Activated effector memory CD4-positive, alpha-beta T cell treated with Interleukin-2 at 50 U/mL for 16 hours (primary cell): ENCODE data around the gene ZNF160.
"Not testable (repeated sequence)": the region's sequence is repeated elsewhere in the genome, so short reads cannot be mapped to it uniquely, and the experiment has no call there.

Source experiments
- DNase-seq: peaks from one replicate; pipeline ENCODE4 v3.0.0-alpha.2; 2020

The ZNF160 gene

DNA sequence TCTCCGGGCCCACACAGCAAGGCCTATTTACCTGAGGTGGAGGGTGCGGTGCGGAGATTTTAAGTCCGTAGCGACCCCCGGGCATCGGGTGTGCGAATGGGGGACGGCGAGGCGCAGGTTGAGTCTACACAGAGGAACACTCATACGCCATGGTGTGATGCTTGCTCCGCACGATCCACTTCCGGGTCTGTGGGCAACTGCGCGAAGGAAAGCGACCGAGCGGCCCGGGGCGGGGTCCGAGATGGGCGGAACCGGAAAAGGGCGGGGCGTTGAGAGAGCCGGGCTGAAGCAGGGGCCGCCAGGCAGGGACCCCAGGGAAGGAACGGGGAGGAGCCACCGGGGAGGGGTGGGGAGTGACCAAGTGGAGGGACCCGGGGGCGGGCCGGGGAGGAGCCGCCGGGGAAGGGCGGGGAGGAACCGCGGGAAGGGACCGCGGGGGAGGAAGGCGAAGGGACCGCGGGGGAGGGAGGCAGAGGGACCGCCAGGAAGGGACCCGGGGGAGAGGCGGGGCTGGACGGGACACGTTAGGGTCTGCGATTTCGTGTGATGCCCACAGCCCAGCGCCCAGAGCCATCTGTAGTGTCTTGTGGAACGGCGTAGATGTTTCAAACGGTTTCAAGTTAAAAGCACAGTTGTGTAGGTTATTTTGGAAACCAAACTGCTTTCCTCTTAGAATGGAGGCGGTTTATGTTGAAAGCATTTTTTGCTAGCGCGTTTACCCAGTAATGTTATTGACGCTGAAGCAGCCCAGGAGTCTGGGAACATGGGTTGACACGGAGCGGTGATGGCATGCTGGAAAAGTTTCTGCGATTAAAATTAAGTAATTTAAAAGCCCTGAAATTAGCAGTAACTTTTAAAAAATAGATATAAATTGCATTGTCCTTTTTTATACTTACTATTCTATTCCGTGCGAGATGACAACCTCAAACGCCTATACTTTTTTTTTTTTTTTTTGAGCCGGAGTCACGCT is at the start of gene ZNF160:
TSS of gene ZNF160 (minus strand) at position 189 of the 970 bp plus-strand sequence. CDS start 17,146 bp downstream, outside the sequence.
- peak; percentile 99 for DNase-seq

DNA sequence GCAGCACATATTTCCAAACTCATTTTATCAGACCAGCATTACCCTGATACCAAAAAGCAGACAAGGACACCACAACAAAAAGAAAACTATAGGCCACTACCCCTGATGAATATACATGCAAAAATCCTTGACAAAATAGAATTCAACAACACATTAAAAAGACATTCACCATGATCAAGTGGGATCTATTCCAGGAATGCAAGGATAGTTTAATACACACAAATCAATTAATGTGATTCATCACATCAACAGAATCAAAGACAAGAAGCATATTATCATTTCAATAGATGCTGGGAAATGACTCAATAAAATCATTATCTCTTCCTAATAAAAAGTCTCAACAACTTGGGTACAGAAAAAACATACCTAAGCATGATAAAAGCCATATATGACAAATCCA is 44.4 kb upstream of the ZNF160 start:
- DNase-seq = no peak

DNA sequence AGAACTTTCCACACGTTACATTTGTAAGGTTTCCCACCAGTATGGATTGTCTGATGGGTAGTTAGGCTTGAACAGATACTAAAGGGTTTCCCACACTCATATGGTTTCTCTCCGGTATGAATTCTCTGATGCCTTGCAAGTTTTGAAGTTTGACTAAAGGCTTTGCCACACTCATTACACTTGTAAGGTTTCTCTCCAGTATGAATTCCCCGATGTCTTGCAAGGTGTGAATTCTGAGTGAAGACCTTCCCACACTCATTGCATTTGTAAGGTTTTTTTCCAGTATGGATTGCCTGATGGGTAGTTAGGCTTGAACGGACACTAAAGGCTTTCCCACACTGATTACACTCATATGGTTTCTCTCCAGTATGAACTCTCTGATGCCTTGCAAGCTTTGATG is 37.1 kb upstream of the ZNF160 start:
- no peak for DNase-seq

DNA sequence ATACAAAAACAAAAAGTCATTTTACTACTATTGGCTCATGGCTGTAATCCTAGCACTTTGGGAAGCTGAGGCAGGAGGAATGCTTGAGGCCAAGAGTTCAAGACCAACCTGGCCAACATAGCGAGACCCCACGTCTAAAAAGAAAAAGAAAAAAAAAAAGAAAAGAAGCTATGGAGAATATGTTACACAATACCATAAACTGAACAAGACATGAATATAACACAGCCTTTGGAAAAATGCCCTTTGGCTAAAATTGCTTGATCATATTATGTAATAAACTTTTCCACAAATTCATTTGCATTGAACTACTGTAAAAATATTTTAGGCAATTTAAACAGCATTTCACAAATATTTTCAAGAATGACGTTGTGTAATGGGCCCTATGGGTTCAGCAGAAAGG is 33.2 kb upstream of the ZNF160 start:
- no peak for DNase-seq

DNA sequence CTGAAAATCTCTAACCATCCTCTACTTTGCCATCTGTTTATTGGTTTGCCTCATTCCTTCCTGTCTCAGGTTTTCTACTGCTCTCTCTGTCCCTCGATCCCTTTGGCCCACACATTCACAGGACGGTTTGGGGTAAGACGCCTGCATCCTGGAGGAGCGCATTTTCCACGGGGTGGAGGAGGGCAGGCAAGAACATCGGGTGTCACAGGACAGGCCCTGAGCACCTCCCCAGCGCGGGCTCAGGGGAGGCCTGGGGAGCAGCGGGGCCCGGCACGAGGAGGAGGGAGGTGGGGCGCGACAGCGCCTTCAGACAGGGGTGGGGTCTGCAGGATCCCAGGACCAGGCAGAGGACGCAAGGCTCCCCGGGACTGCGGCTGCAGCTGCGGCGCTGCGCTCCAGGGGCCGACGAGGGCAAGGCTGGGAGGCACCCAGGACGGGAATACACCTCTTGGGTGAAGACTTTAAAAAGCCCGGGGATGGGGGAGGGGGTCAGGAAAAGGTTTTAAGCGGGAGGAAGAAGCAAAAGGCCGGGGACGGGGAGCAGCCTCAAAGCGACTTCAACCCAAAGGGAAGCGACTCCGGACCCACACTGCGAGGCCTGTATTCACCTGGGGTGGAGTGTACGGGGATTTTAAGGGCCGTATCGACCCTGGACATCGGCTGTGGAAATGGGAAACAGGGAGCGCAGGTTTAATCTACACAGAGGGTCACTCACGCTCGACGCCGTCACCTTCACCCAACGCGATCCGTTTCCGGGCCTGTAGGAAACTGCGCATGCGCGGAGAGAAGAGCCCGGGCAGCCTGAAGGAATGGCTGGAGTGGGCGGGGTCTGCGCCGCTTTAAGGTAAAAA is 29.1 kb upstream of the ZNF160 start, which contains the start of gene ZNF415:
TSS of gene ZNF415 (minus strand) at position 770 of the 851 bp plus-strand sequence. CDS start 10,234 bp downstream, outside the sequence.
- DNase-seq = no peak

DNA sequence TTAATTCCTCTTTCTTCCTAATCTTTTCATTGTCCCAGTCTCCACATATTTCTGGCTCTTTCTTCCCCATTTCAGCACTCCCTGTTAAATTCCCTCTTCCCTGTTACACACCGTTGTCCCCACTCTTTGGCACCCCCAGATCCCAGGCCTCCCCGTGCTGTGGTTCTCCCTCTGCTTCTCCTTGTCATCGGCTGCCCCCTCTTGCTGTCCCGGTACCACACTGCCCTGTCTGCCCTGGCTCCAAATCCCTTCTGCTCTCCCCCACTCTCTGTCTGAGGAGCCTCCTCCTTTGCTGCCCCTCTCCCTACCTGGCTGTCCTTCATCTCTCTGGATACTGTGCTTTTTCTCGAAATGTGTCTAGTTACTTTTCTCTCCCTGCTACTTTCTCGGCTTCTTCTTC is 28.5 kb upstream of the ZNF160 start:
- no peak for DNase-seq

DNA sequence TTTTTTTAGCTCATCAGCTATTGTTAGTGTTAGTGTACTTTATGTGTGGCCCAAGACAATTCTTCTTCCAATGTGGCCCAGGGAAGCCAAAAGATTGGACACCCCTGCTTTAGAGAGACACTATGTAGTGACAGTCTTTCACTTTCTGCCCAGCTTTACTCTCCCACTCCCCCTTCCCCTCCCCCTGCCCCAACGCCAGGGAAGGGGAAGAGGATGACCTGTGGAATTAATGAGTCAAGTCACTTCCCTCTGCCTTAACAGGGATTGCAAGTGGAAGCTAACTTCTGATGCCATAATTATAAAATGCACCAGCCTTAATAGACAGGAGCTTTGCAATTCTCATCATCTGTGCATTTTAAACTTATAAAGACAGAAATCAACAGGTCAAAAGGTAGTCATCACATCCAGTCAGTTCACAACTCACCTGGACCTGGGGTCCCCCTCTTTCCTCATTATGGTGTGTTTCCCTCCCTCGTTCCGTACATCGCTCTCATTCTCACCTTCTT is 27.9 kb upstream of the ZNF160 start:
- DNase-seq = no peak

DNA sequence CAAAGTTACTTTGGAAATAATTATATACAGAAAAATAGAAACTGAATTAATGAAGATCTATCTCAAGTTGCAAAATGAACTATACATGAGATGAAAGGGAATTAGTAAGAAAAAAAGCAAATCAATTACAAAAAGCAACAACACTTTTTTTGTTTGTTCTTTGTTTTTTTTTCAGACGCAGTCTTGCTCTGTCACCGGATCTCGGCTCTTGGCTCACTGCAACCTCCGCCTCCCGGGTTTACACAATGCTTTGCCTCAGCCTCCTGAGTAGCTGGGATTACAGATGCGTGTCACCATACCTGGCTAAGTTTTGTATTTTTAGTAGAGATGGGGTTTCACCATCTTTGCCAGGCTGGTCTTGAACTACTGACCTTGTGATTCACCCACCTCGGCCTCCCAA is 27.3 kb upstream of the ZNF160 start:
- DNase-seq = no peak

DNA sequence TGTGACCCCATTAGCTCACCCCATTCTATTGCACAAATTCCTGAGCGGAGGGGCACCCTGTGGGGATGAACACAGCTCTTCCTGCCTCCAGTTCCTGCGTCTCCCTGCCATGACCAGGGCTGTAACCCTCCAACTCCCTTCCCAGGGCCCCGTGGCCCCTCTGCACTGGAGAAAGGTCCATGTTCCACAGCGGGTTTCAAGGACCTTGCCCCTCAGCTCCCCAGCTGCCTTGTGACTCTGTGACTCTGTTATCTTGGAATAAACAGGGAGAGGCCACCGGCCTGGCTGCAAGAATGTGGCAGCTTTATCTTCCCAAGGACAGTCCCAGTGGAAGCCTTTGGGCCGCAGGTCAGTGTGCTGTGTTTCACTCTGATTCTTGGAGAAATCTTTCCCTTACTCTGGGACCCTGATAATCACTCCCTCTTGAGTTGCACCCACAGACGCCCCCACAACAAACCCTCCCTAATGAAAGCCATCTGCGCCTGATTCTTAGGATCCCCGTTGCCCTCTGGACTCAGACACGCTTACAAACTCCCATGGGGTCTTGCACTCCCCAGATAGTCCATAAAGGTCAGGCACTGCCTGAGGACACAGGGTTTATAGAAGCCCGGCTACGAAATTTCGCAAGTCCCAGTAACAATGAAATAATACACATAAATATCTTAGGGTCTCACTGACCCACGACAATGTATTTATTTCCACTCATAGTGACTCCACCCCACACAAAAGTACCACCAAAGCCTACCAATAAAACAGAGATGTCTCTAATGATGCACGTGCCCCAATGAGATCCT is 23.7 kb upstream of the ZNF160 start:
- DNase-seq = not testable (repeated sequence)

DNA sequence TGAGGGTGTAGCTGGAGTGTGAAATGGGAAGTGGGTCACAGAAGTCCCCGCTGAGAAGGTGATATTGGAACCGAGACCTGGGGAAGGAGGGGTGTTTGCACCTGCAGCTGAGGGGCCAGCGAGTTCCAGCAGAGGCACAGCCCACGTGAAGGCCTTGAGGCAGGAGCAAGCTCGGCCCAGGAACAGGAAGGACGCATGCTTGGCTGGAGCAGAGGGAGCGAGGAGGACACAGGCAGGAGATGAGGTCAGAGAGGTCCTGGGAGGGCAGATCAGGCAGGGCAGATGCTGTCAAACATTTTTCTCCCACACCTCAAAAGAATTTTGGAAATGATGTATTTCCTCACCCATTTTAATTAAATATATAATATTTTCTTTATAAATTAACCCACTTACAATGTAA is 20.2 kb upstream of the ZNF160 start:
- DNase-seq = no peak

DNA sequence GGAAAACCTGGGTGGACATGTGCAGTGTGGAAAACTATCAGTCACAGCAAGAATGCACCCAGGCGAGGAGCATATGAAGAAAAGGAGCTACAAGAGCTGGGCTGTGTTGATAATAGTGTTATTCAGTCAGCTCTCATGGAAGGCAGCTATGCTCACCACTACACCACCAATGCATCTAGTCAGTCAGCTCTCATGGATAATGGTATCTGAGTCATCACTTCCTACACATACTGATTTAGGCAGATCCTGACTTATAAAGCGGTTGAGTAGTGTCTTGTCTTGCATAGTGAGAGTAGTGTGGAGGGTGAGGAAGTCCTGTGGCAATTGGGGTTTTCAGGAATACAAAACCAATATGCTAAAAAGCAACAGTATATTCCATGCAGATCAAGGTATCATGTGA is 9.1 kb upstream of the ZNF160 start:
- DNase-seq = no peak

DNA sequence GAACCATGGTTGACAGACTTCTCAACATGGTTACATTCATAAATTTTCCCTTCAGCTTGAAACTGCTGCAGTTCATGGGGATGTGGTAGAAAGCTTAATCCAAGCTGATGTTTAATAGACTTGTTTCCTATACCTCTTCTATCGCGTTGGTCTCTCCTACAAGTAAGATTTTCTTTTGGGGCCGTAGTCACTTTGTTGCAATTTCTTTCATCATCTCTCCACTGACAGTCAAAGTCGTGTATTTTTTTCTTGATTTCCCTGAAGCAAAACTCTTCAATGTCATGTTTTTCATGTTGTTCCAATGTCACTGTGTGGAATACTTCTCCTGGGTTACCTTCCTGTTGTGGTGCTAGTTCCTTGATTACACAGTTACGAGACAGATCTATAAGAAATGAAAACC is 6.3 kb upstream of the ZNF160 start:
- DNase-seq = no peak

DNA sequence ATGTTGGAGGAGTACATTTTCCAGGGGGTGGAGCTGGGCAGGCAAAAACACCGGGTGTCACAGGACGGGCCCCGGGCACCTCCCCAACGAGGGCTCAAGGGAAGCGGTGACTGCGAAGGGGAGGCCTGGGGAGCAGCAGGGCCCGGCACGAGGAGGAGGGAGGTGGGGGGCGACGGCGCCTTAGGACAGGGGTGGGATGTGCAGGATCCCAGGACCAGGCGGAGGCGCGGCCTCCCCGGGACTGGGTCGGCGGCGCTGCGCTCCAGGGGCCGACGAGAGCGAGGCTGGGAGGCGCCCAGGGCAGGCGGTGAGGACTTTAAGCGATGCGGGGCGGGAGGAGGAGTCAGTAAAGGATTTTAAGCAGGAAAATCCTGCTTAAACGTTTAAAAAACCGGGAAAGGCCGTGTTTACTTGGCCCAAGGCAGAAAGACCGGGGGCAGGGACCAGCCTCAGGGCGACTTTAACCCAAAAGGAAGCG is 427 bp downstream of the ZNF160 start:
- peak; percentile 16 for DNase-seq

DNA sequence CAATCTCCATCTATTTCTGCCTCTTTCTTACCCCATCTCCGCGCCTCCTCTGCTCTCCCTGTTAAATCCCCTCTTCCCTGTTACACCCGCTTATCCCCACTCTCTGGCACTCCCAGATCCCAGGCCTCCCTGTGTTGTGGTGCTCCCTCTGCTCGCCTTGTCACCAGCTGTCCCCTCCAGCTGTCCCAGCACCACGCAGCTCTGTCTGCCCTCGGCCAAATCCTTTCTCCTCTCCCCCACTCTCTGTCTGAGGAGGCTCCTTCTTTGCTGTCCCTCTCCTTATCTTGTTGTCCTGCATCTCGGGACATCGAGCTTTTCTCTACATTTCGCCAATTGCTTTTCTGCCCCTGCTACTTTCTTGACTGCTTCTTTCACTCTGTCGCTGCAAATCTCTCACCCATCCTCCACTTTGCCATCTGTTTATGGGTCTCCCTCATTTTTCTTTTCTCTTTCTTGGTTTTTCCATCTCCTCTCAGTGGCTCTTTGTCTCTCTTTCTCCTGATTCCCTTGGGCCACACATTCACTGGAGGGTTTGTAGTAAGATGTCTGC is 941 bp downstream of the ZNF160 start:
- DNase-seq = no peak

DNA sequence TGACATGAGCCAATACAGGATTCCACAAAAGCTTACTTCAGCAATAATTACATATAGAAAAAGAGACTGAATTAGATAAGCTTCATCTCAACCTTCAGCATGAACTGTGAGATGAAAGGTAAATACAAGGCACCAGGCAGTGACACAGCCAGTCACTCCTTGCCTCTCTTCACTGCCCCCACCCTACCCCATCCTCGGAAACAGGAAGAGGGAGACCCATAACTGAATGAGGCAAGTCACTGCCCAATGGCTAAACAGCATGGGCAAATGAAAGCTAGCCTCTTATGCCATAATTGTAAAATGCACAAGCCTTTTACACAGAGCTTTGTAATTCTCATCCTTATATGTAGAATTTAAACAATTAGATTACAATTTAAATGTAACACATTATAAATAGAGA is 1.7 kb downstream of the ZNF160 start:
- no peak for DNase-seq

DNA sequence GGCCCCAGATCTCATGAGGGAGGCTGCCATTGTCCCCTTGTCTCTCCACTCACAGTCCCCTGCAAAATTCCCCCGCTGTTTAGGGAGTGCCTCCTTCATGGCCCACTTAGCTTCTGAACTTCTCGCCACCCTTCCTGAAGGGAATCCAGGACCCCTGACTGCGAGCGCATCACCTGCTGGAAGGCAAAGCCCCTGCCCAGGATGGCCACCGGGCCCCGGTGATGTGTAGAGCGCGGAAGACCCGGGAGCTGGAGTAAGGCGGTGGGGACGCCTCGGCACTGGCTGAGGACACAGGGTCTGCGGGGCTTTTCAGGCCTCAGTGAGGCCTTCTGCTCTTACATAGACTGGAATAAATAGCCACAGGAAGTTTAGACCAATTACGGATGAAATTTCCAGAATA is 4.7 kb downstream of the ZNF160 start:
- not testable (repeated sequence) for DNase-seq

DNA sequence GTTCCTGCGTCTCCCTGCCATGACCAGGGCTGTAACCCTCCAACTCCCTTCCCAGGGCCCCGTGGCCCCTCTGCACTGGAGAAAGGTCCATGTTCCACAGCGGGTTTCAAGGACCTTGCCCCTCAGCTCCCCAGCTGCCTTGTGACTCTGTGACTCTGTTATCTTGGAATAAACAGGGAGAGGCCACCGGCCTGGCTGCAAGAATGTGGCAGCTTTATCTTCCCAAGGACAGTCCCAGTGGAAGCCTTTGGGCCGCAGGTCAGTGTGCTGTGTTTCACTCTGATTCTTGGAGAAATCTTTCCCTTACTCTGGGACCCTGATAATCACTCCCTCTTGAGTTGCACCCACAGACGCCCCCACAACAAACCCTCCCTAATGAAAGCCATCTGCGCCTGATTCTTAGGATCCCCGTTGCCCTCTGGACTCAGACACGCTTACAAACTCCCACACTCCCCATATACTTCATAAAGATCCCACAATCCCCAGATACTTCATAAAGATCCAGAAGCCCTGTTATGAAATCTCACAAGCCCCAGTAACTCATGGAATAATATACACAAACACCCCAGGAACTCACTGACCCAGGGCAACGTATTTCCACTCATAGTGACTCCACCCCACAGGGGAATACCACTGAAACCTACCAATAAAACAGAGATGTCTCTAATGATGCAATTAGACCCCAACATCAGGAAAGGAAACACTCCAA is 6.1 kb downstream of the ZNF160 start:
- DNase-seq = not testable (repeated sequence)

DNA sequence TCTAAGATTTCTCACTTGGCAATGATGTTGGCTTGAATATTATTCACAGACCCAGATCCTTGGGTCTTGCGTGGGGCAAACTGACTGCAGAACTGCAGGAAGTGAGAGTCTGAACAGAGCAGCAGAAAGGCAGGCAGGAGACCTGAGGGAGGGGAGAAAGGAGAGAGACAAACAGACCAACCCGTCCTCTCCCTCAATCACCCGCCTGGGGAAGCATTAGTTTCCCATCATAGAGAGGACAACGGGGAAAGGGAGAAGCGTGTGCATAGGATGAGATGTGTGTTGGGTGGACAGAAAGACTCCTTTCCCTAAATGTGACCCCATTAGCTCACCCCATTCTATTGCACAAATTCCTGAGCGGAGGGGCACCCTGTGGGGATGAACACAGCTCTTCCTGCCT is 6.6 kb downstream of the ZNF160 start:
- not testable (repeated sequence) for DNase-seq

DNA sequence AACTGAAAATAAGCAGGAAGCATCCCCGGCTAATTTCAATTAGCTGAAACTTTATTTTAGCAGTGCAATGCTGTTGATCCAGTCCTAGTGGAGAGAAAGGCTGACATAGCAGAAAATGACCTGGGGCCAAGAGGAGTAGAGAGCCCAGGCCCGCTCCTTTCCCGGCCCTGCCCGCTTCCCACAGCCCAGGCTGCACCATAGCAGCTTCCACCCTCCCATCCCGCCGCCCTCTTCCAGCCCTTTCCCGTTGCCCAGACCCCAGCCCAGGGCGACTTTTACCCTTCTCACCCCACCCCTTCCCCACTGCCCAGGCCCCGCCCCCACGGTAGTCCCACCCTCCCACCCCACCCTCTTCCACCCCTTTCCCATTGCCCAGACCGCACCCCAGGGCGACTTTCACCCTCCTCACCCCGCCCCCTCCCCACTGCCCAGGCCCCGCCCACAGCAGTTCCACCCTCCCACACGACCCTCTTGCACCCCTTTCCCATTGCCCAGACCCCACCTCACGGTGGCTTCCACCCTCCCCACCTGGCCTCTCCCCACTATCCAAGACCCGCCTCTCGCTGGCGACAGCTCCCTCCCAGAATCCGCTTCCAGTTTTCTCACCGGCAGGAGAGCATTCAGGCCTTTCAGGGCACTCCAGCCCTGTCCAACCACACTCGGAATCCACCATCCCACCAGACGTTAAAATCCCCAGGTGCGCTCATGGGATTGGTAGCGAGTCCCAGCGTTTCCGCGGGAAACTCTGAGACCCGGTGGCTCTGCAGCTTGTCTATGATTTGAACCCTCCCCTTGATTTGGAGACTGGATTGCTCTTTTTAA is 8.3 kb downstream of the ZNF160 start:
- DNase-seq = no peak

DNA sequence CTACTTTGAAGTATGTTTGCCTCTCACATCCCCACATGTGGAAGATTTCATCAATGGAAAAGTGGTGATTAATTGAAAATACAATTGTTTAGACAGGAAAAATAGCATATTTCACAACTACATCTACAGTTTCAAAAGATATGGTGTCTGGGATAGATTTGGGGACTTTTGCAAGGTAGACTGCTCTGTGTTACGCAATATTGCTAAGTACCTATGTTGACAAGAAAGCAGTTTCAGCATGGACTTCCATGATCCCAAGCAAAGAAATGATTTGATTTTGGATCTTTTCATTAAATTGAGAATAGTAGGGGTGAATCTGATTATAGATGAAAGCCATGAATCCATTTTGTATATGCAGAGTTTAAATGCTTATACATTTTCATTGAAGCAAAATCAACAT is 10.5 kb downstream of the ZNF160 start:
- no peak for DNase-seq
